Hepatocyte (in vitro differentiated cells): ENCODE data around the gene IQCM. TPM values are rescaled to one million over a fixed set of nuclear protein-coding genes. Genes with fewer than 3 reads are reported as not detected.

ENCODE experiments used
- DNase-seq: peaks from one replicate; pipeline ENCODE4 v3.0.0-alpha.2; 2016; ENCODE audit warnings: low spot score
- H2AFZ ChIP-seq: fragments of 200-600 bp; sonication (generic); 2 replicates; pipeline ENCODE4 v1.6.0; 2016; ENCODE audit warnings: antibody characterized with exemption, mild to moderate bottlenecking
- H3K27ac ChIP-seq: fragments of 200-600 bp; sonication (generic); 2 replicates; pipeline ENCODE4 v1.5.1; 2016; ENCODE audit warnings: mild to moderate bottlenecking
- H3K27me3 ChIP-seq: fragments of 200-600 bp; sonication (generic); 2 replicates; pipeline ENCODE4 v1.6.1; 2016
- H3K36me3 ChIP-seq: fragments of 200-600 bp; sonication (generic); replicated peaks from 2 replicates; pipeline ENCODE4 v1.5.1; 2016; ENCODE audit warnings: low read depth; ENCODE audit not compliant: insufficient read depth
- H3K4me1 ChIP-seq: fragments of 200-600 bp; sonication (generic); 2 replicates; pipeline ENCODE4 v1.5.1; 2016; ENCODE audit warnings: mild to moderate bottlenecking, moderate library complexity; ENCODE audit not compliant: insufficient read depth
- H3K4me2 ChIP-seq: fragments of 200-600 bp; sonication (generic); 2 replicates; pipeline ENCODE4 v1.6.0; 2016
- H3K4me3 ChIP-seq: fragments of 200-600 bp; sonication (generic); 2 replicates; pipeline ENCODE4 v1.5.1; 2016; ENCODE audit warnings: mild to moderate bottlenecking
- H3K79me2 ChIP-seq: fragments of 200-600 bp; sonication (generic); 2 replicates; pipeline ENCODE4 v1.6.0; 2017; ENCODE audit warnings: mild to moderate bottlenecking
- H3K9me2 ChIP-seq: fragments of 200-600 bp; sonication (generic); replicated peaks from 2 replicates; pipeline ENCODE4 v1.6.0; 2017; ENCODE audit warnings: mild to moderate bottlenecking; ENCODE audit not compliant: insufficient read depth
- H3K9me3 ChIP-seq: fragments of 200-600 bp; sonication (generic); 2 replicates; pipeline ENCODE4 v1.5.1; 2016; ENCODE audit warnings: low read depth, mild to moderate bottlenecking
- H4K20me1 ChIP-seq: fragments of 200-600 bp; sonication (generic); 2 replicates; pipeline ENCODE4 v1.6.0; 2016; ENCODE audit warnings: mild to moderate bottlenecking; ENCODE audit not compliant: insufficient read depth, poor library complexity, severe bottlenecking
- CTCF ChIP-seq: fragments of 200-600 bp; sonication (generic); IDR thresholded peaks from 2 replicates; pipeline ENCODE4 v1.5.1; 2016; ENCODE audit warnings: antibody characterized with exemption, mild to moderate bottlenecking; ENCODE audit not compliant: poor library complexity
- EZH2 ChIP-seq: fragments of 200-600 bp; sonication (generic); IDR thresholded peaks from 2 replicates; pipeline ENCODE4 v1.6.1; 2016; ENCODE audit warnings: antibody characterized with exemption, mild to moderate bottlenecking, borderline replicate concordance
- EZH2phosphoT487 ChIP-seq: fragments of 200-600 bp; sonication (generic); IDR thresholded peaks from one replicate; pipeline ENCODE4 v1.6.1; 2018; ENCODE audit warnings: antibody characterized with exemption, mild to moderate bottlenecking, low read depth, moderate library complexity; ENCODE audit not compliant: unreplicated experiment, severe bottlenecking
- WGBS: methylation state at CpG from one replicate; pipeline ENCODE4 v1.1.6; 2016; ENCODE audit warnings: low lambda C conversion rate; ENCODE audit errors: missing lambda C conversion rate; 5-methylcytosine and 5-hydroxymethylcytosine counted together
- polyA plus RNA-seq: library from polyadenylated mRNA; unstranded; fragments of >200 nt; fragmentation: Nextera tagmentation; extraction: Ambion mirVana; gene quantifications from 2 replicates; pipeline ENCODE4 v1.2.1, GENCODE V29; 2016
- total RNA-seq: library from RNA; depleted of rRNA; stranded (reverse); fragments of >200 nt; gene quantifications from 2 replicates; pipeline ENCODE4 v1.2.3, GENCODE V29; 2014

IQCM gene
- total and polyA plus RNA-seq, 2 experiments from 2014 or later = 0.06 to 1.5 TPM

DNA sequence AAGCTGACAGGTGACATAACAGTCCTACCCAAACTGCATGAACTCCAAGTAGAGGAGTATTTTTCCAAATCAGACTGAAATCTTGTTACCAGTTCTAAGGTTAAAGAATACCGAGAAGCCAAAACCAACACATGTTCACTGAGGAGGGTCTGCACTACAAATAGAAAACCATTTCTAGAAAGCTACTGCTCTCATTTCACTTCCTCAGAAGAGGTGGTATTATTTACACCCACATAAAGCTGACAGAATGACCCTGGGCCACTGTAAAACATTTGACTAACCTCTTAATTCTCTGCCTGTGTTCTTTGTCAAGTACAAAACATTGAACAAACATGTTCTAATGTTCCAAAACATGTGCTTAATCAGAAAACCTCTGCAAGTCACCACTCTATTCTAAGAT lies 95.8 kb downstream of the IQCM start:
- Histone ChIP-seq H3K9me3 (no peaks in the 10 kb centered on the region), H3K27ac (no peak overlapping the region), H4K20me1 (no peaks in the 10 kb centered on the region), H3K79me2 (no peaks in the 10 kb centered on the region), H3K27me3 (no peaks in the 10 kb centered on the region), H3K9me2 (no peaks in the 10 kb centered on the region), H3K4me2 (no peak overlapping the region), H3K4me3 (no peak overlapping the region), H3K36me3 (no peaks in the 10 kb centered on the region), H3K4me1 (no peaks in the 10 kb centered on the region), H2AFZ (no peak overlapping the region)
- TF ChIP-seq EZH2 (no peak), CTCF (no peak), EZH2phosphoT487 (no peak)
- no peak for DNase-seq
- WGBS = 100% methylated on average over 1 of the region's 1 CpG

GRCh38 chr4:149719357-149719756 lies 96.3 kb downstream of the IQCM start:
- no peak overlapping the region for H2AFZ ChIP-seq
- no peaks in the 10 kb centered on the region for H3K4me1 ChIP-seq
- H3K36me3 ChIP-seq = no peaks in the 10 kb centered on the region
- H3K9me2 ChIP-seq = no peaks in the 10 kb centered on the region
- H3K4me2 ChIP-seq = no peak overlapping the region
- no peak overlapping the region for H3K4me3 ChIP-seq
- no peak for TF ChIP-seq EZH2
- no peak for TF ChIP-seq EZH2phosphoT487
- TF ChIP-seq CTCF = no peak
- no peak overlapping the region for H3K27ac ChIP-seq
- no peaks in the 10 kb centered on the region for H3K79me2 ChIP-seq
- no peaks in the 10 kb centered on the region for H3K9me3 ChIP-seq
- no peak for DNase-seq
- no peaks in the 10 kb centered on the region for H4K20me1 ChIP-seq
- H3K27me3 ChIP-seq = no peaks in the 10 kb centered on the region

- H3K4me1 ChIP-seq = no peaks in the 10 kb centered on the region
- TF ChIP-seq CTCF = no peak
- no peak for TF ChIP-seq EZH2phosphoT487
- no peak for TF ChIP-seq EZH2
- no peaks in the 10 kb centered on the region for H3K79me2 ChIP-seq
- no peak overlapping the region for H3K4me3 ChIP-seq
- no peaks in the 10 kb centered on the region for H3K27me3 ChIP-seq
- no peak overlapping the region for H3K27ac ChIP-seq
- 77% methylated on average over 3 of the region's 3 CpGs for WGBS
- no peak overlapping the region for H2AFZ ChIP-seq
- no peaks in the 10 kb centered on the region for H4K20me1 ChIP-seq
- no peaks in the 10 kb centered on the region for H3K9me2 ChIP-seq
- no peaks in the 10 kb centered on the region for H3K9me3 ChIP-seq
- no peaks in the 10 kb centered on the region for H3K36me3 ChIP-seq
- no peak overlapping the region for H3K4me2 ChIP-seq
- no peak for DNase-seq
These were observed 97.1 kb downstream of the IQCM start for GRCh38 chr4:149718500-149718899.

- Histone ChIP-seq H3K4me3 (no peak overlapping the region), H3K9me3 (no peaks in the 10 kb centered on the region), H3K9me2 (no peaks in the 10 kb centered on the region), H3K27ac (no peak overlapping the region), H3K27me3 (no peaks in the 10 kb centered on the region), H3K79me2 (no peaks in the 10 kb centered on the region), H3K4me2 (no peak overlapping the region), H2AFZ (no peak overlapping the region), H4K20me1 (no peaks in the 10 kb centered on the region), H3K4me1 (no peaks in the 10 kb centered on the region), H3K36me3 (no peaks in the 10 kb centered on the region)
- TF ChIP-seq EZH2 (no peak), EZH2phosphoT487 (no peak), CTCF (no peak)
- DNase-seq = no peak
- WGBS = 68% methylated on average over 1 of the region's 1 CpG
These were observed 98.9 kb downstream of the IQCM start for GRCh38 chr4:149716728-149717127.
